Stimulated activated CD4-positive, alpha-beta T cell treated with anti-CD3 and anti-CD28 coated beads, TNF-alpha, amount 100 ng/mL, for 48 hours (primary cell): ENCODE results near the gene ADA.

Source experiments
- DNase-seq, 3 donors: peaks; one replicate each; pipeline ENCODE4 v3.0.0-alpha.2; 2020; ENCODE audit warnings: low read depth in 3 of 3

Gene ADA

GRCh38 chr20:44624152-44624551, 27.3 kb downstream of the ADA start:
- no peak for DNase-seq

DNA sequence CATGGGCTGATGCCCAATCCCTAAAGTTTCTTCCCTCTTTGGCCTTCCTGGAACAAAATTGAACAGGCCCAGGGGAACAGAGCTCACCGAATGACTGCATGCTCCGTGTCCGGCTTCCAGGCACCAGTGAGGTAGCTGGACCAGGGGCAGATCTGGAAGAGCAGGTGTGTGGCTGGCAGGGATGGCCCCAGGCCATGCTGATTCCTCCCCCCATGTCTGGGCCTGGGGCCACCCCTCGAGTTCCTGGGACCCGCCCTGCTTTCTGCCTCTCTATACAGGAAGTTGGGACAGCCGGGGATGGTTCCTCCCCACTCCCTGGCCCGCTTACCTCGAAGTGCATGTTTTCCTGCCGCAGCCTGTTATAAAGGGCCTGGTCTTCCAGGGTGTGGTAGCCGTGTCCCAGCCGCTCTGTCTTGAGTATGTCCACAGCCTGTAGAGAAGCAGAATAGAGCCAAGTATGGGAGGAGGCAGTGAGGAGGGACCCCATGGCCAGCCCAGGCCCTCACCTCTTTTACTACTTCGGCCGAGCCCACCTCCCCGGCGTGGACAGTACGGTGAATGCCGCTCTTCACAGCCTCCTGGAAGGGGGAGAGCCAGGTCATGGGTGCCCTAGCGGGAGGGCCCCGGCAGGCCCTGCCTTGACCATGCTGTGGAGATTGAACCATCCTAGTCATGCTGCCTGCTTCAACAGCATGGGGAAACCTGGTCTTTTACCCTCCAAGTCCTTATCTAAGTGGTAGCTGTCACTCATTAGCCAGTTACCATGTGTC, 28.8 kb downstream of the ADA start:
- DNase-seq = no peak

- DNase-seq = no peak
Observed at GRCh38 chr20:44621939-44622338, 29.6 kb downstream of the ADA start.

DNA sequence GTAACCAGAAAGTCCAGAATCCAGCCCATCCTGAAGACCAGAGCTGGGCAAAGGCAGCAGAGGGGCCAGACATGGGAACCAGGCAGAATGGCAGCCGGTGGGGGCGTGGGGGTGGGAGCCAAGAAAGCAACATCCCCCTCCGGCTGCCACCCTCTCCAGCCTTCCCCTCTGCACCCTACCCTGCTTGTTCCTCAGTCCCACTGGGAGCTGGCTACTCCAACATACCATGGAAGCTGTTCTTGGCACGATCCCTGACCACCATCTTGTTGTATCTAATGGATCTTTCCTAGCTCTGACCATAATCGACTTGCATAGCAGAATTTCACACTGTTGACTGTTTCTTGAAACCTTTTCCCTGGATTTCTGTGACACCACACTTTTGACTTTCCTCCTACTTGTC, 30.2 kb downstream of the ADA start:
- no peak for DNase-seq

- DNase-seq = no peak
Observed at GRCh38 chr20:44620030-44620429, 31.5 kb downstream of the ADA start.

DNA sequence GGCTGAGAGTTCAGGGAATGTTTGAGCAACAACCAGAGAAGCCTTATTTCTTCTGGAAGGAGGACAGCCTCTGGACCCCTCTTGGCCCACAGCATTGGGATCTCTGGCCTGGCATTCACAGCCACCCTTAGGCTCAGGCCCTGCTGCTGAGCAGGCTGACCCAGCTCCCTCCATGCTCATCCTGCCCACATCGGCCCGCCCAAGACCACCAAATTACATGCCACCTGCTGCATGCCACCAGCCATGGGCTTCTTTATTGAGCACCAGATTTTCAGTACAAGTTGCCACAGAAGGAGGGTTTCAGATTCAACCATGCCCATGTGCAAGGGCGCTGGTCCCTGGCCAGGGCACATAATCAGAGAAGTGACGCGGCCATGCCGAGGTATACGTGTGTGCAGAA, 32.2 kb downstream of the ADA start:
- no peak for DNase-seq

- DNase-seq = no peak
Observed at GRCh38 chr20:44618318-44618731, 33.2 kb downstream of the ADA start.

- no peak for DNase-seq
Observed at GRCh38 chr20:44616604-44616964, 34.9 kb downstream of the ADA start.

DNA sequence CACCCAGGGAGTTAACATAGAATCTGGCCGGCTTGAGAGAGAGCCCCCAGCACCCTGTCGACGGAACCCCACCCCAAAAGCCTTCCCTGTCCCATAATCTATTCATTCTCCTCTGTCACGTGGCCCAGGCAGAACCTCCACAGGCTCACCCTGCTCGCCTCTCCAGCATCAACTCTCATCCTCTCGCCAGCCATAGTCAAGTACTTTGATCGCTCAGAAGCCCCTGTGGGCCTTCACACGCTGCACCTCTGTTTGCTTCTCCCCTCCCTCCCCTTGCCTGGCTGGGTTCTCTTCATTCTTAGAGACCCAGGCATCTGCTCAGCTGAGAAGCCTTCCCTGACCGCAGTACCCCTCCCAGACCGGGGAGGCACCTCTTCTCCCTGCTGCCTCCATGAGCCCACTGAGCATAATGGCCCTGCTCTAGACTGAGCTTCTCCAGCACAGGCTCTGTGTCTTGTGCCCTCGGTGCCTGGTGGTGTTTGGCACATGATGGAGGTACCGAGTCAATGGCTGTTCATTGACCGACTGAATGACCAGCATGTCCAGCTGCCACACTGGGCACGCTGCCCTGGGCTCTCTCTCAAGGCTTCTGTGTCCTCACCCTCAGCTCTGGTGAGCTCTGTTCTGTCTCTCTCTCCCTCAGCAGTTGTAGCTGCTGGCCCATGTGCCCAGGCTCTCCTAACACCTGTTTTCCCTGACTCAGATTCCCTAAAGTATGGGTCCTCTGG, 35.5 kb downstream of the ADA start:
- no peak for DNase-seq

DNA sequence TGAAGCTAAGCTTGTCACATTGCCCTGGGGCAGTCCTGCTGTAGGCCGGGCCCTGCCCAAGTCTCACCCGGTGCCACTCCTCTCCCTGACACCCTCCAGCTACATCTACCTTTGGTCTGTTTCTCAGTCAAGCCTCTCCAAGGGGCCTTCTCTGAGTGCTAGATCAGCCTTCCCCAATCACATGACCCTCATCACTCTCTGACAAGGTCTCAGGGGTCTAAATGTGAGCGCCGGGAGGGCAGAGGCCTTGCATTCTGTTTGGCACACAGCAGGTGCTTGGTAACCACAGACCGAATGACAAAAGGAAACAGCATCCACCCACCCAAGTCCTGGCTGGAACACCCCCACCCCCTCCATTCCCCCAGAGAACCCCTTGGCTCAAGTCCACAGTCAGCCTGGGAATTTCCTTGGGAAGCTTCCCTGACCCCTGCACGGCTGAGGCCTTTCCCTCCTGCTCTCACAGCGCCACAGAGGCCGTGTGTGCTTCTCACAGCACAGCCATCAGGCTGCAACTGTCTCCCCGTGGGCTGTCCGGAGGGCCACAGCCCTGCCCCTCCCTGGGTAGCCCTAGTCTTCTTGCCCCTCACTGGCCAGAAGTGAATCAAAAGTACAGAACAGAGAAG, 36.2 kb downstream of the ADA start:
- DNase-seq = no peak

DNA sequence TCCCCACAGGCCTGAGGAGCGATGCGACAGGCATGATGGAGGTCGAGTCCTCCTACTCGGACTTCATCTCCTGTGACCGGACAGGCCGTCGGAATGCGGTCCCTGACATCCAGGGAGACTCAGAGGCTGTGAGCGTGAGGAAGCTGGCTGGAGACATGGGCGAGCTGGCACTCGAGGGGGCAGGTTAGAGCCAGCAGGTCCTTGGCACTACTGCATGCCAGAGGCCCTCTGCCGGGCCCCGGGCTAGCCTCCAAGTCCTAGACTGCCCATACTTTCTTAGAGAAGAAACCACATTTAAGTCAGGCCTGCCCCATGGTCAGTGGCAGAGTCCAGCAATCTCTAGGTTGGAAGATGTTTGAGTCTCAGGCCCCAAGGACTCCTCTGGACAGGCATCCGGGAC, 37.0 kb downstream of the ADA start:
- no peak for DNase-seq

GRCh38 chr20:44613575-44613974, 37.9 kb downstream of the ADA start:
- DNase-seq = no peak

GRCh38 chr20:44610313-44610962, 41.1 kb downstream of the ADA start:
- no peak for DNase-seq

DNA sequence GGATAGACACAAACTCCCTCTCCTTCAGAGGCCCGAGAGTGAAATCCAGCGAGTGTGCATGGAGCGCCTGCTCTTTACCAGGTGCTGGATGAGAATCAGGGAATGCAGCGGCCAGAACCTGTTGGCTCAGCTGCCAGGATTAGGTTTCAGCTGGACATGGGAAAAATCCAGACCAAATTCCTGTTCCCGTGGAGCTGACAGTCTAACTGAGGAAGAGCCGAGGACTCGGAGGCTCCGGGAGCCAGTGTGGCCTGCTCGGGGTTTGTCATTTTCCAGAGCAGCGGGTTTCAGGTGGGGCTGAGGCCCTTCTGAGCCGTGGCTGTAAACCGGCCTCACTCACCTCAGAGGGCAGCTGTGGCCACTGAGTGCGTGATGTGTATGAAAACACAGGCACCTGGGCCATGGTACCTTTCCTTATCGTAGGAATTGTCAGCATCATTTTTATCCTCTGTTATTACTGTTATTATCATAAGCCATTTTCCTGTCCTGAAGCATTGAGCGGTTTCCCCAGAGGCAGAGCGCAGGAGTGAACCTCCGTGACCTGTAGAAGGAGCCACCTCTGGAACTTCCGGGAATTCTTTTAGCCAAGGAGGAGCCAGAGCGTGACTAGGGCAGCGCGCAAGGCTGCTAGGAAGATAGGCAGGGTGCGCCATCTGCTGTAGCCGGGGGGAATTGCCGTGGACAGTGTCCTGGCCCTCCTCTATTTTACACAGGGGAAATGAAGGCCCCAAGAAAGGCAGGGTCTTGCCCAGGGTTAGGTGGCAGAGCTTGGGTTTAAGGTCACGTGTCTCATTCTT, 41.8 kb downstream of the ADA start:
- DNase-seq = peak; percentile 54 to 75 (median 72)

GRCh38 chr20:44609006-44609515, 42.4 kb downstream of the ADA start:
- DNase-seq = no peak

DNA sequence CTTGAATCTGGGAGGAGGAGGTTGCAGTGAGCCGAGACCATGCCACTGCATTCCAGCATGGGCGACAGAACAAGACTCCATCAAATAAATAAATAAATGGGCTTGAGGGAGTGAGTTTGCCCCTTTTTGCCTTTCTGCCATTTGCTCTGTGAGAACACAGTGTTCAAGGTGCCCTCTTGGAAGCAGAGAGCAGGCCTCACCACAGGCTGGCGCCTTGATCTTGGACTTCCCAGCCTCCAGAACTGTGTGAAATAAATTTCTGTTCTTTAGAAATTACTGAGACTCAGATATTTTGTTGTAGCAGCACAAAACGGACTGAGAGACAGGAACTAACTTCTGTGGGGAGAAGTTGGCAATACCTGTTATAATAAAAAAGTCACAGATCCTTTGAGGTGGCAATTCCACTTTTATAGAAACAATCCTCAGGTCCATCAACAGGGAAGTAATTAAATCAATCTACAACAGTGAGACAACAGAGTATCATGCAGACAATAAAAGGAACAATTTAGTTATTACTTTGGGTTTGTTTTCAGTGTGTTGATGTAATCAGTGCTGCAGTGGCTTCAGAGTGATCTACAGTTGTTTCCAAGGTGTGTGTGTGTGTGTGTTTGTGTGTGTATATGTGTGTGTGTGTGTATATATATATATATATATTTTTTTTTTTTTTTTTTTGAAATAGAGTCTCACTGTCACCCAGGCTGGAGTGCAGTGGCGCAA, 44.6 kb downstream of the ADA start:
- DNase-seq = no peak

DNA sequence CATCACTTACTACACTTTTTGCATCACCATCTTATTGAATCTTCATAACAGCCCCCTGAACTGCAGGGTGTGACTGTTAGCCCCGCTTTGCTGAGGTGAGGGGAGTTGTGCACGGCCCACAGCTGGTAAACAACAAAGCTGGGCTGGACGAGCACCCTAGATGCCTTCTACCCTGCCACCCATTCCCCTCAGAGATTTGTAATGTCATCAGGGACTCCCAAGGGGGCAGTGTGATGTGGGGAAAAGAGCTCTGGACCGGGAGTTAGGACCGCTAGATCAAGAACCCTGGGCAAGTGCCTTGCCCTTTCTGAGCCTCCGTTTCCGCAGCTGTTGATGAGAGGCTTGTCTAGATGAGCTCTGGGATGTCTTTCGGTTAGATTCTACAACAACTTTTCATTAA, 48.2 kb downstream of the ADA start:
- no peak for DNase-seq

GRCh38 chr20:44601801-44602204, 49.7 kb downstream of the ADA start:
- DNase-seq = no peak

DNA sequence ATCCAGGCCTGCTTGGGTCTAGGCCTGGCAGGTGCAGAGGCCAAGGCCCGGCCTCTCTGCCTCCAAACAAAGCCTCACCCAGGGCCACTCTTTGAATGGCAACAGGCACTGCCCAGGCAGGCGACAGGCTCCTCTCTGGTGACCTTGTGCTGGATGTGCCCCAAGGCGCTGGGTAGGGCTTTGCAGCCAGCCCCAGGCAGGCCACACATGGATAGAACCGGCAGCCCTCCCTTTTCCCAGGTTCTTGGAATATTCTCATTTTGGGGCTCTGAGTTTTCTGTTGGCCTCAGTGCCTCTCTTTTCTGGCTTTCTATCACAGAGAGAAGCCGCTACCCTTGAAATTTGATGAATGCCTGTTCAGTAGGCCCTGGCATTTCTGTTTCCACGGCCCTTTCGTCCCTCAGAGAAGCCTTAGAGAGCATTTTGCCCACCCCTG, 50.2 kb downstream of the ADA start:
- DNase-seq = no peak

DNA sequence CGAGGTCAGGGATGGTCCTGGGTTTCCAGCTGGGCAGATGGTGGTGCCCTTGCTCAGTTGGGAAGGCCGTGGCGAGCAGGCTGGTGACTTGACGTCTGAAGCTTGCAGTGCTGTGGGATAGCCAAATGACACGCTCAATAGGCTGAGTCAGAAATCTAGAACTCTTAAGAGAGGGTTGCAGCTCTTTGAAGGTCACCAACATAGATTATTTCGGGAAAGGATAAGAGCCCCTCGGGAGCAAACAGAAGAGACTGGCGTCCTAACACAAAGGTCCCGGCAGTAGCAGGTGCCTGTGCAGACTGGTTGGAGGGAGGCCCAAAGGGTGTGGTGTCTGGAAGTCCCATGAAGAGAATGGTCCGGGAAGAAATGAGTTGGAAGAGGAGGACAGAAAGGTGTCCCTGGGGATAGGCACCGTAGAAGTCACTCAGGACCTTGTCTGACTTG, 50.7 kb downstream of the ADA start:
- no peak for DNase-seq

GRCh38 chr20:44600301-44600700, 51.2 kb downstream of the ADA start:
- no peak for DNase-seq
